ENCODE measurements around the gene RALA.
"Not testable (repeated sequence)": the region's sequence is repeated elsewhere in the genome, so short reads cannot be mapped to it uniquely, and the experiment has no call there.

Gene RALA

GRCh38 chr7:39674406-39674805 lies 51.0 kb downstream of the RALA start:
- no peak for DNase-seq
- H3K36me3 ChIP-seq, result peaks cover 3% of the 10 kb centered on the region; the same call in 1 of the 2 replicates
- no peaks in the 10 kb centered on the region for H3K4me1 ChIP-seq
- no peak overlapping the region for H3K4me3 ChIP-seq (ENCODE audit: low read depth, low read length)
- H3K9me3 ChIP-seq, result peaks cover 3% of the 10 kb centered on the region; the same call in 1 of the 2 replicates
- no peak for TF ChIP-seq CTCF (IDR thresholded peaks at IDR 0.05; ENCODE audit: low read depth, low read length)
- H3K27me3 ChIP-seq, result no peaks in the 10 kb centered on the region

- no peak for TF ChIP-seq CTCF (IDR thresholded peaks at IDR 0.05; ENCODE audit: low read depth, low read length)
- no peak overlapping the region for H3K4me3 ChIP-seq (ENCODE audit: low read depth, low read length)
- peaks cover 3% of the 10 kb centered on the region; the same call in 1 of the 2 replicates for H3K36me3 ChIP-seq
- no peaks in the 10 kb centered on the region for H3K27me3 ChIP-seq
- peaks cover 3% of the 10 kb centered on the region; the same call in 1 of the 2 replicates for H3K9me3 ChIP-seq
- no peak for DNase-seq
- H3K4me1 ChIP-seq, result no peaks in the 10 kb centered on the region
These were observed 53.0 kb downstream of the RALA start for GRCh38 chr7:39676346-39676745.

GRCh38 chr7:39678930-39679709 lies 55.7 kb downstream of the RALA start:
- TF ChIP-seq CTCF (IDR thresholded peaks at IDR 0.05; ENCODE audit: low read depth, low read length), result no peak
- no peak for DNase-seq
- H3K36me3 ChIP-seq, result peaks cover 3% of the 10 kb centered on the region; the same call in 1 of the 2 replicates

GRCh38 chr7:39679874-39680273 lies 56.5 kb downstream of the RALA start:
- not testable (repeated sequence) for H3K36me3 ChIP-seq; H3K4me1 ChIP-seq; H3K9me3 ChIP-seq; DNase-seq; H3K4me3 ChIP-seq (ENCODE audit: low read depth, low read length); H3K27me3 ChIP-seq

More at GRCh38 chr7:39678930-39679709, 55.7 kb downstream of the RALA start:
- Histone ChIP-seq H3K4me1 (peaks cover 3% of the 10 kb centered on the region; the same call in 1 of the 2 replicates), H3K9me3 (peaks cover 3% of the 10 kb centered on the region; the same call in 1 of the 2 replicates), H3K27me3 (no peaks in the 10 kb centered on the region), H3K4me3 (ENCODE audit: low read depth, low read length) (no peak overlapping the region)

- Histone ChIP-seq H3K9me3 (peaks cover 1% of the 10 kb centered on the region; the same call in 1 of the 2 replicates), H3K4me3 (ENCODE audit: low read depth, low read length) (no peak overlapping the region), H3K36me3 (peaks cover 2% of the 10 kb centered on the region; the same call in 1 of the 2 replicates), H3K27me3 (no peaks in the 10 kb centered on the region), H3K4me1 (peaks cover 3% of the 10 kb centered on the region; the same call in 1 of the 2 replicates)
- no peak for TF ChIP-seq CTCF (IDR thresholded peaks at IDR 0.05; ENCODE audit: low read depth, low read length)
- DNase-seq, result no peak
These were observed 58.6 kb downstream of the RALA start for GRCh38 chr7:39681887-39682441.

GRCh38 chr7:39683216-39683845 lies 60.0 kb downstream of the RALA start:
- H3K36me3 ChIP-seq, result 0 out of 2 replicates have a peak, but pooled peaks cover 3% of the 10 kb centered on the region
- peaks cover 3% of the 10 kb centered on the region; the same call in 1 of the 2 replicates for H3K4me1 ChIP-seq
- TF ChIP-seq CTCF (IDR thresholded peaks at IDR 0.05; ENCODE audit: low read depth, low read length), result no peak
- H3K27me3 ChIP-seq, result no peaks in the 10 kb centered on the region
- no peak for DNase-seq
- no peaks in the 10 kb centered on the region for H3K9me3 ChIP-seq
- no peak overlapping the region for H3K4me3 ChIP-seq (ENCODE audit: low read depth, low read length)
